ENCODE measurements around the gene GBX1. TPM values are rescaled to one million over a fixed set of nuclear protein-coding genes. Genes with fewer than 3 reads are reported as not detected.

Gene GBX1
- polyA plus RNA-seq, 1 donor from 2014 or later = not detected

GRCh38 chr7:151117565-151117964 lies 49.9 kb downstream of the GBX1 start:
- Histone ChIP-seq H3K27ac (ENCODE audit: low read length) (no peak overlapping the region), H3F3A (ENCODE audit: insufficient read depth, low read length, poor library complexity, severe bottlenecking) (no peaks in the 10 kb centered on the region), H3K9ac (ENCODE audit: low read length) (no peak overlapping the region), H3K4me3 (ENCODE audit: low read length) (no peak overlapping the region), H3K4me2 (ENCODE audit: low read length) (no peak overlapping the region), H3K9me2 (ENCODE audit: insufficient read depth, low read length) (no peaks in the 10 kb centered on the region), H3K9me3 (ENCODE audit: low read length) (no peaks in the 10 kb centered on the region), H3K27me3 (ENCODE audit: insufficient read depth, low read depth, low read length) (peaks cover 23% of the 10 kb centered on the region), H2AFZ (ENCODE audit: low read depth, low read length) (no peak overlapping the region), H3K36me3 (ENCODE audit: insufficient read depth, low read length) (no peaks in the 10 kb centered on the region), H4K20me1 (ENCODE audit: insufficient read depth) (peaks cover 36% of the 10 kb centered on the region), H3K79me2 (replicated peaks; ENCODE audit: insufficient read depth, low read length) (peaks cover 10% of the 10 kb centered on the region)
- TF ChIP-seq POLR2AphosphoS5 (IDR thresholded peaks at IDR 0.05) (no peak), CTCF (IDR thresholded peaks at IDR 0.05; ENCODE audit: poor library complexity, severe bottlenecking) (no peak), MXI1 (conservative IDR thresholded peaks at IDR 0.05; ENCODE audit: poor library complexity, severe bottlenecking) (no peak), REST (IDR thresholded peaks at IDR 0.05; ENCODE audit: borderline replicate concordance) (no peak), EP300 (conservative IDR thresholded peaks at IDR 0.05; ENCODE audit: poor library complexity, severe bottlenecking) (no peak), RAD21 (conservative IDR thresholded peaks at IDR 0.05) (no peak), TAF1 (IDR thresholded peaks at IDR 0.05; ENCODE audit: low read depth) (no peak), EZH2 (IDR thresholded peaks at IDR 0.05; ENCODE audit: borderline replicate concordance, insufficient read depth, low read length, poor library complexity, severe bottlenecking) (no peak)

- H2AFZ ChIP-seq (ENCODE audit: low read depth, low read length) = no peak overlapping the region
- H3K9me2 ChIP-seq (ENCODE audit: insufficient read depth, low read length) = no peaks in the 10 kb centered on the region
- no peaks in the 10 kb centered on the region for H3F3A ChIP-seq (ENCODE audit: insufficient read depth, low read length, poor library complexity, severe bottlenecking)
- no peak overlapping the region for H3K27ac ChIP-seq (ENCODE audit: low read length)
- peaks cover 42% of the 10 kb centered on the region for H4K20me1 ChIP-seq (ENCODE audit: insufficient read depth)
- H3K27me3 ChIP-seq (ENCODE audit: insufficient read depth, low read depth, low read length) = peaks cover 23% of the 10 kb centered on the region
- H3K4me2 ChIP-seq (ENCODE audit: low read length) = no peak overlapping the region
- no peak for TF ChIP-seq RAD21 (conservative IDR thresholded peaks at IDR 0.05)
- TF ChIP-seq TAF1 (IDR thresholded peaks at IDR 0.05; ENCODE audit: low read depth) = no peak
- TF ChIP-seq CTCF (IDR thresholded peaks at IDR 0.05; ENCODE audit: poor library complexity, severe bottlenecking) = no peak
- TF ChIP-seq SMC3 (conservative IDR thresholded peaks at IDR 0.05; ENCODE audit: poor library complexity) = no peak
- no peak for TF ChIP-seq EZH2 (IDR thresholded peaks at IDR 0.05; ENCODE audit: borderline replicate concordance, insufficient read depth, low read length, poor library complexity, severe bottlenecking)
- no peak for TF ChIP-seq REST (IDR thresholded peaks at IDR 0.05; ENCODE audit: borderline replicate concordance)
- TF ChIP-seq POLR2AphosphoS5 (IDR thresholded peaks at IDR 0.05) = no peak
- TF ChIP-seq MXI1 (conservative IDR thresholded peaks at IDR 0.05; ENCODE audit: poor library complexity, severe bottlenecking) = no peak
- no peak for TF ChIP-seq EP300 (conservative IDR thresholded peaks at IDR 0.05; ENCODE audit: poor library complexity, severe bottlenecking)
- H3K9me3 ChIP-seq (ENCODE audit: low read length) = no peaks in the 10 kb centered on the region
- H3K9ac ChIP-seq (ENCODE audit: low read length) = no peak overlapping the region
- no peak overlapping the region for H3K4me3 ChIP-seq (ENCODE audit: low read length)
- peaks cover 13% of the 10 kb centered on the region for H3K79me2 ChIP-seq (replicated peaks; ENCODE audit: insufficient read depth, low read length)
- H3K36me3 ChIP-seq (ENCODE audit: insufficient read depth, low read length) = no peaks in the 10 kb centered on the region
Measured at GRCh38 chr7:151116603-151117440, 50.7 kb downstream of the GBX1 start.

Measured in neural cell (in vitro differentiated cells).